DMS 273 (cell line): ENCODE data around the gene OR2V2.
"Not testable (repeated sequence)": the region's sequence is repeated elsewhere in the genome, so short reads cannot be mapped to it uniquely, and the experiment has no call there.

Experiments used
- DNase-seq: peaks from one replicate; lab custom pipeline; 2025; ENCODE audit not compliant: unreplicated experiment; lab: John Stamatoyannopoulos, UW

OR2V2 gene

DNA sequence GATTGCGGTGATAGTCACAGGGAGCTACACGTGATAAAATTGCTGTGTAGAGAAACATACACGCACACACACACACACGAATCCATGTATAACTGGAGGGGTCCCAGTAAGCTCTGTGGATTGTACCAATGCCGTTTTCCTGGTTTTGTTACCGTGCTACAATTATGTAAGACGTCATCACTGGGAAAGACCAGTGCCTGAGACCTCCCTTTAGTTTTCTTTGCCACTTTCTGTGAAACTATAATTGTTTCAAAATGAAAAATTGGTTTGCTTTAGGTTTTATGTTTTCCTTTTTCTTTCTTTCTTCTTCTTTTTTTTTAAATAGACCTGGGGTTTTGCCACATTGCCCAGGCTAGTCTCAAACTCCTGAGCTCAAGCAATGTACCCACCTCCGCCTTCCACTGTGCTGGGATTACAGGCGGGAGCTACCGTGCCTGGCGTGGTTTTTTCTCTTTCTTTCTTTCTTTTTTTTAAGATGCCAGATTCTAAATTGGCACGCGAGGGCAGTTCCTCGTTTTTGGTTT is 21.3 kb downstream of the OR2V2 start:
- DNase-seq, result peak; percentile 75

DNA sequence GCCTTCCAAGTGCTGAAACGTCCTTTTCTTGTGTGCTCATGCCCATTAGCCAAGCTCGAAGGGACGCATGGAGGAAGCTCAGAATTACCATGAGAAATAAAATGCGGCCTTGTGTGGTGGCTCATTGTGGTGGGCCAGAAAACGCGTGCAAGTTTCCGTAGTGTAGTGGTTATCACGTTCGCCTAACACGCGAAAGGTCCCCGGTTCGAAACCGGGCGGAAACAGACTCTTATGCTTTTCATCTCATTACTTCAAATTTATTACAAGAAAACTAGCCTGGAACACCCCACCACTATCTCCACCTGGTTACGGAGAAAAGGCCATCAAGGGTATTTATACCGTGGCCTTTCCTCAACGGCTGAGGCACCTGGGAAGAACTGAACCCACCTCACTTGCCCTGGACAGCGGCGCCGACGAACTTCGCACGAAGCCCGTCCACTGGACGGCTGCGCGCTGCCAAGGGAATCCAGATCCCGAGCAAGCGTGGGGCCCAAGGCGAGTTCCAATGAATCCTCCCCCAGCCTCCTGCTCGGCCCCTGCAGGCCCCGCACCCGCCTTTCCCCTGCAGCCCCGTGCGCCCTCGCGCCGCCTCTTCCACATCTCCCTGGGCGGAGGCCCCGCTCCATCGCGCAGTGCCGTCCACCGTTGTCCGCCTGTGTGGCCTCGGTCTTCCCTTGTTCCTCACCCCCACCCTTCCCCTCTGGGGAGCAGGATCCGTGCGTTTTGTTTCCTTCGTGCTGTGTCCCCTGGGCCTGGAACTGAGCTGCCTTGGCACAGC is 22.3 kb downstream of the OR2V2 start:
- DNase-seq, result peak; percentile 96

DNA sequence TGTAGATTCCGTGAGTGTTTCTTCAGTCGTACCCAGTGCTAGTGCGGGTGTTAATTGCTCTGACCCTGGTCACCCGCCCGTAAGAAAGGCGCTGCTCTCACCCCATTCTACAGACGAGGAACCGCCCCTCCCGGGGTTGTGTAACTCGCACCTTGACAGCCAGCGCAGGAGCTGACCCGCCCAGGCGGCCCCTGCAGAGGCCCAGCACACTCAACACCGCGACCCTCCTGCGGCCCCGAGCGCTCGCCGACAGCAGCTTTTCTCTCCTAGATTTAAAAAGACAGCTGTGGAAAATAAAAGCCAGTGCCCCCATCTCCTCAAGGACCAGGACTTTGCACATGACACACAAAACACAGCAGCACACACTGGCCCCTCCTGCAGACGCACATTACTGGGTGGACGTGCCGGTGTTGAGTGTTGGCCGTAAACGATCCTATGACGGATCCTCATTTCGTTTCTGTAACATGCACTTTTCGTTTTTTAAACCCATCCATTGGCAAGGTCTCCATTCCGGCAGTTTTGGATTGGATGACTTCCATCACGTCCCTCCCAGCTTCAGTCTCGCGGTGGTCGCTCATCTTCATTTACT is 22.9 kb downstream of the OR2V2 start:
- DNase-seq, result no peak

GRCh38 chr5:181170996-181171395 is 23.6 kb downstream of the OR2V2 start:
- no peak for DNase-seq

- peak; percentile 43 for DNase-seq
Measured at GRCh38 chr5:181171782-181172181, 24.4 kb downstream of the OR2V2 start.

DNA sequence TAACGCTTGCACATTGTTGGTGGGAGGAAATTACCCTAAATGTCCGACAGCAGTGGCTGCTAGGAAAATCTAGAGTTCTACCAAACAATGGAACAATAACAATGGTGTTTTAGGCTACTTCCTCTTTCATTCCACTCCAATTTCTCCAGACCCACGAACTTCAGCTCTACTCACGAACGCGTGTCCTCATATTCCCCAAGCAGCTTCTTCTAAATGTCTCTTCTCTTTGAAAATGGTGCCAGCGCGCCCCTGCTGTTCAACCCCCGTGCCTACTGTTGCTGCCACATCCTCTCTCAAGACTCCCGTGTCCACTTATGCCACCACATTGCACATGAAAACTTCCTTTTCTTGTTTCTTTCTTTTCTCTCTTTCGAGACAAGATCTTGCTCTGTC is 25.6 kb downstream of the OR2V2 start:
- no peak for DNase-seq

GRCh38 chr5:181173420-181174342 is 26.3 kb downstream of the OR2V2 start:
- DNase-seq, result no peak

DNA sequence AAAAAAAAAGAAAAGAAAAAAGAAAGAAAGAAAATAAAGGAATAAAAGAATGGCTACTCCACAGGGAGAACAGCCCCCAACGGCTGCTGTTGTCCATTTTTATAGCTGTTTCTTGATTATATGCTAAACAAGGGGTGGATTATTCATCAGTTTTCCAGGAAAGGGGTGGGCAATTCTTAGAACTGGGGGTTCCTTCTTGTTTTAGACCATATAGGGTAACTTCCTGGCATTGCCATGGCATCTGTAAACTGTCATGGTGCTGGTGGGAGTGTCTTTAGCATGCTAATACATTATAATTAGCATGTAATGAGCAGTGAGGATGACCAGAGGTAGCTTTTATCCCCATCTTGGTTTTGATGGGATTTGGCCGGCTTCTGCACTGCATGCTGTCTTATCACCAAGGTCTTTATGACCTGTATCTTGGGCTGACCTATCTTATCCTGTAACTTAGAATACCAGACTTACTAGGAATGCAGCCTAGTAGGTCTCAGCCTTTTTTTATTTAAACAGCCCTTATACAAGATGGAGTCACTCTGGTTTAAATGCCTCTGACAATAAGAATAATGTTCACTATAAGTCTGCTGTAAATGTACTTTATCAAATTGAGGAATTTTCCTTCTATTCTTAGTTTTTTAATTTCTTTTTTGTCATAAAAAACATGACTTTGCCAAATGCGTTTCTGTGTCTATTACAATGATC is 29.0 kb downstream of the OR2V2 start:
- no peak for DNase-seq

- DNase-seq, result not testable (repeated sequence)
Measured at GRCh38 chr5:181177559-181177958, 30.2 kb downstream of the OR2V2 start.

DNA sequence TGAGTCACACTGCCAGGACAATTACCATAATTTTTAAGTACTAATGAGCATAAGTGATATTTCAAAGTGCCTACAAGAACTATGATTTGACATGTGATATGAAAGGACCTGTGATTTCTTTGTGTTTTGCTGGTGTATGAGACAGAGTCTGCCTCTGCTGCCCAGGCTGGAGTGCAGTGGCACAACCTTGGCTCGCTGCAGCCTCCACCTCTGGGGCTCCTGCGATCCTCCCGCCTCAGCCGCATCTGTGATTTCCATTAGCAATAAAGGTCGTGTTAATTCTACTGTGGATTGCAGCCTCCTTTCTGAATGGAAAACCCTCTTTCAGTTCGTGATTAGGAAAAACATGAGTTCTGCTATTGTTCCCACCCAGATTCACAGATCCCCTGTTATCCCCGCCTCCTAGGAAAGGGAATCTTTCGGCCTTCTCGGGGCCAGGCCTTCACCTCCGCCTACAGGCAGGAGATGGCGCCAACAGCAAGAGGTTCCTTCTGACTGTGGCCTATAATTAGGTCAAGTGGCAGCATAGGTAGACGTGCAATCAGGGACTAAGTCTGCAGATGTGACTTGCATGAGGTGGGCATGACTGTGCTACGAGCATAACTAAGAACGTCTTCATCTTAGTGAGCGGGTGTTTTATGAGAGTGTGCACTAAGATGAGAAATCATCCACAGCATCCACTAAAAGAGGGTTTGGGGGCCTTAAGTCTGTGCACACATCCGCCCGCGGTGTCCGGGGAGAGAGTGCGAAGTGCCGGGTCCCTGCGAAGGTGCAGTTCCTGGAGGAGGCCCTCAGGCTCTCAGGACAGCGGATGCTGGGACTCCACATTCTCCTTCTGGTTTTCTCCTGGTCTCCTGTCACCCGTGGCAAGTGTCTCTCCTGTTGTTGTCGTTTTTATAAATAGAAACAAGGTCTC is 34.5 kb downstream of the OR2V2 start:
- DNase-seq, result no peak

- no peak for DNase-seq
Measured at GRCh38 chr5:181182651-181183050, 35.3 kb downstream of the OR2V2 start.

- DNase-seq, result no peak
Measured at GRCh38 chr5:181184845-181185216, 37.4 kb downstream of the OR2V2 start.

GRCh38 chr5:181185560-181185959 is 38.2 kb downstream of the OR2V2 start:
- no peak for DNase-seq

- DNase-seq, result no peak
Measured at GRCh38 chr5:181186022-181186421, 38.6 kb downstream of the OR2V2 start.

GRCh38 chr5:181186986-181187499 is 39.7 kb downstream of the OR2V2 start:
- no peak for DNase-seq

DNA sequence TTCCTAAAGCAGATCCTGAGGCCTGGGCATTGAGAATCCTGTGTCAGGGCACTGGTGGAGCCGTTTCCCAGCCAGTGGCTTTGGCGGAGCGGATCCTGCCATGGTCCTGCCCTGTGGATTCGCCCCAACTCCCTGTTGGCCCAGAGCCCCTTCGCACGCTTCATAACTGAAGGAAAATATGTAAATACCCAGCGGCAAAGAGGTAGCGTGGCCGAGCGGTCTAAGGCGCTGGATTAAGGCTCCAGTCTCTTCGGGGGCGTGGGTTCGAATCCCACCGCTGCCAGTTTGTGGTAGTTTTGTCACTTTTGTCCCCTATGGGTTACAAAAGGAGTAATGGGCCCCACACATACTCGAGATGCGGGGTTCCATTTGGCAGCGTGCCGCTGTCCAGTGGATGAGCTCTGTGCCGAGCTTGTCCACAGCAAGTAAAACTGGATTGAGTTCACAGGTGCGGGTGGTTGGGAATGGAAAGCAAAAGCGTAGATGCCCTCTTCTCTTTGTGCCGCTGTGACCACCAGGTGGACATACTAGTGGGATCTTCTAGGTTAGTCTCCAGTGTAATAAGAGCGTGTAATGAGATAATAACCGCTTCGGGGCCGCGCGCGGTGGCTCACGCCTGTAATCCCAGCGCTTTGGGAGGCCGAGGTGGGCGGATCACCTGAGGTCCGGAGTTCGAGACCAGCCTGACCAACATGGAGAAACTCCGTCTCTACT is 40.3 kb downstream of the OR2V2 start:
- no peak for DNase-seq

- DNase-seq, result no peak
Measured at GRCh38 chr5:181188700-181189362, 41.4 kb downstream of the OR2V2 start.

- DNase-seq, result no peak
Measured at GRCh38 chr5:181189363-181189961, 42.1 kb downstream of the OR2V2 start.
